Right lung (tissue), 5 donors: ENCODE results near the gene AMY1B. TPM values are rescaled to one million over a fixed set of nuclear protein-coding genes. Genes with fewer than 3 reads are reported as not detected.

Experiments used
- polyA plus RNA-seq, 5 donors: library from polyadenylated mRNA; unstranded; fragments of 120-200 nt; gene quantifications; one replicate each; pipeline versions ENCODE4 v1.2.1 to v1.2.3, GENCODE V29; 2013; ENCODE audit warnings: inconsistent platforms in 1 of 5, low replicate concordance in 1 of 5; ENCODE audit not compliant: insufficient read length in 5 of 5, insufficient read depth in 1 of 5

The AMY1B gene
- polyA plus RNA-seq, 5 donors: 0.33 to 1.3 (median 0.45) TPM; not detected in 2

Other genes with a start within 250 kb of the AMY1B start
- gene RNPC3, start 170.5 kb downstream of the AMY1B start, polyA plus RNA-seq: 10 to 100 TPM; 37.2 to 77.5 (median 64.1) TPM
- 10 to 100 TPM; 31.4 to 48.0 (median 37.8) TPM for gene AMY2B, start 124.6 kb downstream of the AMY1B start, polyA plus RNA-seq
- gene AMY2A, start 78.8 kb downstream of the AMY1B start, polyA plus RNA-seq: under 1 TPM in 4 of 5 donors, not detected in 1; 0.14 to 0.49 (median 0.28) TPM
- gene AMY1A, start 40.5 kb downstream of the AMY1B start, polyA plus RNA-seq: 1 to 10 TPM in 1 of 5 donors, under 1 TPM in 2, not detected in 2; 0.15 to 2.1 (median 0.38) TPM
- 1 to 10 TPM; 1.6 to 7.8 (median 3.3) TPM for gene AMY1C, start 53.7 kb upstream of the AMY1B start, polyA plus RNA-seq